Measurements from ENCODE around the gene CLCN5.

DNA sequence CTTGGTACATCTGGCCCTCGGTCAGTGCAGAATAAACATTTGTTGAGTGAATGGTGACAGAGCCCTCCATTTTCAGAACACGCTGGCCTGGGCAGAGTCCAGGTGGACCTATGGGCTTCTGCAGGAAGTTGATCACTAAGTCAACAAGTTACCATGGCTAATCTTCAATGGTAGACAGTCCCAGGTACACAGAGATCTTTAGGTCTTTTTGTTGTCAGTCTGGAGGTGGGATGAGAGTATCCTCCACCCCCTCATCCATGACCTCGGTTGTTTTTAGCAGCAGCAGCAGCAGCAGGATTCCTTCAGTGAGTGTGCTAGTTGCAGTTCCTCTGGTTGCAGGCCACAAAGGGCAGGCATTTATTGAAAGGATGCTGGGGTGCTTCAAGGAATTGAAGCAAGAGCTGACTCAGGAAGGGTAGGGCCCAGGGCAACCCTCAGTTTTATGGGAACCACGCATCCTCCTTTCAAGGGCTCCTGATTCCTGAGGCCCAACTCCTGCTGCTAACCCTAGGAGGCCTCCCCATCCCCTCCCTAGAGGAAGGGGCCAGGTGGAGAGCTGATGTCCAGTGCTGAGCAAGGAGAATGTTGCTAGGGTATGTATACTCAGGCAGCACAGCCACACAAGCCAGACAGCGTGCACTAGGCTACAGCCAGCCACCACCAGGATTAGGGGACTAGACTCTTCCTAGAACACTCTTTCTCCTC, 44.8 kb upstream of the CLCN5 start:
- TF ChIP-seq, protein P1, sequence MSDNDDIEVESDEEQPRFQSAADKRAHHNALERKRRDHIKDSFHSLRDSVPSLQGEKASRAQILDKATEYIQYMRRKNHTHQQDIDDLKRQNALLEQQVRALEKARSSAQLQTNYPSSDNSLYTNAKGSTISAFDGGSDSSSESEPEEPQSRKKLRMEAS (IDR thresholded peaks at IDR 0.05): no peak
- no peak for TF ChIP-seq EP300 (IDR thresholded peaks at IDR 0.05; ENCODE audit: borderline replicate concordance)
- no peak for TF ChIP-seq RAD21 (IDR thresholded peaks at IDR 0.05; ENCODE audit: low read depth)
- TF ChIP-seq TEAD4 (IDR thresholded peaks at IDR 0.05): no peak
- TF ChIP-seq CEBPB (IDR thresholded peaks at IDR 0.05): no peak
- TF ChIP-seq YY1 (IDR thresholded peaks at IDR 0.05; ENCODE audit: low read depth): no peak
